ENCODE data around the gene JMJD6. TPM values are rescaled to one million over a fixed set of nuclear protein-coding genes. Genes with fewer than 3 reads are reported as not detected.
"Not testable (repeated sequence)": the region's sequence is repeated elsewhere in the genome, so short reads cannot be mapped to it uniquely, and the experiment has no call there.

JMJD6 gene
- 14.6 and 31.9 TPM in 2 replicates for total RNA-seq (2014; rRNA removed; shearing (Covaris generic))

DNA sequence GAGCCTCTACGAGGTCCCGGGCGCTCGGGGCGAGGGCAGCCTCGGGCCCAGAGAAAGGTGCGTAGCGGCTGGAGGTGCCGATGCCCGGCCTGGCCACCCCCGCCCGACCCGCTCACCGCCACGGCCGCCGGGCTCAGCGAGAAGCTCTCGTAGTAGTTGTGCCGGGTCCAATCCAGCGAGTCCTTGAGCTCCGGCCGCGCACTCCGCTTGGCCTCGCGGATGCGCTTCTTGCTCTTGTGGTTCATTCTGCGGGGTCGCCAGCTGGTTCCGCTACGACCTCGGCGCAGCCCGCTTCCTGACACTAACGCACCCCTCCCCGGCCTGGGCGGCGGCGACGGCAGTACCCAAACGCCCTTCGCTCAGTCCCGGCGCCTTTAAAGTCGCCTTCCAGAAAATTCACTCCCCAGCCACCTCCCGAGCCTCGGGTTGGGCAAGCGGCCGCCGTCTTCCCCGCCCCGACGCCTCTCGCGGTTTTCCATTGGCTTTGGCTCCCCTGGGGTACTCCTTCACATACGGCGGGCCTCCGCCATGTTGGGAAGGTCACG is at the start of gene JMJD6:
TSS of gene JMJD6 (minus strand) at position 376 of the 545 bp plus-strand sequence. CDS start at position 245, 131 bp downstream.
- DNase-seq (ENCODE audit: low spot score) = peak; percentile 97
- in situ Hi-C loops (cut with HindIII; ENCODE audit: low sequenced_read_pairs) = no loop called here

DNA sequence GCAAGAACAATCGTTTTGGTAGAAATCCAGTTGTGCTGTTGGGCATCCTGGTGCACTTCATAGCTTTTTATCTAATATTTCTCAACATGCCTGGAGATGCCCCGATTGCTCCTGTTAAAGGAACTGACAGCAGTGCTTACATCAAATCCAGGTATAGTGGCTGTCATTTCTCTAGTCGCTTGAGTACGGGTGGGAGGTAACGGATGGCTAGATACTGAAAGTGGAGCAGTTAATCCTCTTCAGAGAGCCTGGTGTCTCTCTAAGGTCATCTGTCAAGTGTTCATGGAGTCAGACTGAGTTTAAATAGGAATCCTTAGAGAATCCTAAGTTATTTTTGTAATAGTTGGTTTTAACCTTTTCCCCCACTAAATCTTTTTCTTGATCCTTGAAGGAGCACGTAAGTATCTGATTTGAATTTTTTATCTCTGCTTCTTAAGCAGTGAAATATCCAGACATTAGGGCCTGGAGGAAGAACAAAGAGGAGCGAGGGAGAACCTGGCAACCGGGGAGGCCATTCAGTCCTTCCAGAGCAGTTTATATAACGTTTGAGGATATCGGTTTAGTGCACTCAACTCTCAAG is 48.7 kb upstream of the JMJD6 start:
- in situ Hi-C loops (cut with HindIII; ENCODE audit: low sequenced_read_pairs) = no loop called here
- DNase-seq (ENCODE audit: low spot score) = no peak

DNA sequence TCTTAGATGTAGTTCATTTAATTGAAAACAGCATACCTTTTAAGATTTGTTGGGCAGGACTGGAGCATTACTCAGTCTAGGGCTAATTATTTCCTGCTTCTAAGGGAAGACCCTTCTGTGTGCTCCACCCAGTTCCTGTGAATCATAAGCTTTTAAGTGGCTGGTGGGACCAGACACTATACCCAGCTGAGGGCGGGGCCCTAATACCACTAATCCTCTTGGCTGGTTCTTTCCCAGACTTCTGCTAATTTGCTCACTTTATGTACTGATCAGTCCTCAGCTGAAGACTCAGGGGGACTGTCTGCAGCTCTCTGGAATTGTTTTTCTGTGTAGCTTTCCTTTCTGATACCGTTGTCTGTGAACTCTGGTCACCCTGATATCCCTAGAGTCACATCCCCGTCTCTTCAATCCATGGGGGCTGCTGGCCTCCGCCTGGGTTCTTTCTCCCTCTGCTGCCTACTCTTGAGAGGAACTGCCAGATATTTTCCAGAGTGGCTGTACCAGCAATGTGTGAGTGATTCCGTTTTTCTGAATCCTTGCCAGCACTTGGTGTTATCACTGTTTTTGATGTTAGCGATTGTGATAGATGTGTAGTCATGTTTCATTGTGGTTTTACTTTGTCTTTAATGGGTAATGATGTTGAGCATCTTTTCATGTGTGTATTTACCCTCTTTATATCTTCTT is 46.6 kb upstream of the JMJD6 start:
- DNase-seq (ENCODE audit: low spot score) = no peak
- in situ Hi-C loops (cut with HindIII; ENCODE audit: low sequenced_read_pairs) = no loop called here

DNA sequence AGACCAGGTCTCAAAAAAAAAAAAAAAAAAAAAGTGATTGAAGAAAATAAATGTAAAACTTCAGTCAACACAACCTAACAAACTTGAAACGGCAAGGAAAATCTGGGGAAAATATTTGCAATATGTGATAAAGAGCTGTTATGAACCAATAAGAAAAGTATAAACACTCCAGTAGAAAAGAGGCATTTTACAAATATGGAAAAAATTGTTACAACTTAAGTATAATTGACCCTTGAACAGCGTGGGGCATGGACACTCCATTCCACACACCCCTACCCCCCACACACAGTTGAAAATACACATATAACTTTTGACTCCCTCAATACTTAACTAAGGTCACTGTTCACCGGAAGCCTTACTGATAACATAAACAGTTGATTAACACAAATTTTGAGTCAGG is 32.2 kb upstream of the JMJD6 start:
- no peak for DNase-seq (ENCODE audit: low spot score)
- in situ Hi-C loops (cut with HindIII; ENCODE audit: low sequenced_read_pairs) = no loop called here

DNA sequence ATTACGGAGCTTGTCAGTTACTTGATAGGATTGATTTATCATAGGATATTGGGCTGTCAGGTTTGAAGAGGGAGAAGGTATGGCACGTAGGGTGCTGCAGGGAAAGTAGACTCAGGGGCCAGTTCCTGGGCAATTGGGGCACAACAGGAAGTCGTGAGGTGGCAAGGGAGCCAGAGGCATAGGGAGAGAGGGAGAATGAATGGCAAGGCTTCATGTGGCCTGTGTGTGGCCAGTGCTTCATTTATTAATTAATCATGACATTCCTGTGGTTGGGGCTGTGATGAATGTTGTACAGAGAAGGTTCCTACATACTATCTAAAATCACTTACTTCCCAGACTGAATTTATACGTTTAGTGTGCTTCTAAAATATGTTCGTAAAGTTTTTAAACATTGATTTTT is 30.9 kb upstream of the JMJD6 start:
- in situ Hi-C loops (cut with HindIII; ENCODE audit: low sequenced_read_pairs) = no loop called here
- DNase-seq (ENCODE audit: low spot score) = no peak

DNA sequence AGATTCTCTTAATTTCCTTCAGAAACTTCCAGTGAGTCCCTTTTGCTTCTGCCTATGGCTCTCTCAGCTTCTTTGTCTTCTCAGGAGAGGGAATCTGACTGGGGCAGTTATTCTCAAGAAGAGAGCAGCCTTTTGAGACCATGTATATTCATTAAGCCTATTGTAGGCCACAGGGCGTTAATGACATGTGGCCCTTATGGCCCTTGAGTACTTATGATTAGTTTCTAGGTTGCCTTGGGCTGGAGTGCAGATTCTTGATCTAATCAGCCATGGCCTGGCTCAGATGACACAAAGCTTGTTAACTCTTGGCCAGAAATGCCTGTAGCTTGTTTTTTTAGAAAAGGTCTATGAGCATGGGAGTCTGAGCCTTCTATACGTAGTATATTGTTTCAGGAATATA is 28.9 kb upstream of the JMJD6 start:
- in situ Hi-C loops (cut with HindIII; ENCODE audit: low sequenced_read_pairs) = no loop called here
- DNase-seq (ENCODE audit: low spot score) = no peak

DNA sequence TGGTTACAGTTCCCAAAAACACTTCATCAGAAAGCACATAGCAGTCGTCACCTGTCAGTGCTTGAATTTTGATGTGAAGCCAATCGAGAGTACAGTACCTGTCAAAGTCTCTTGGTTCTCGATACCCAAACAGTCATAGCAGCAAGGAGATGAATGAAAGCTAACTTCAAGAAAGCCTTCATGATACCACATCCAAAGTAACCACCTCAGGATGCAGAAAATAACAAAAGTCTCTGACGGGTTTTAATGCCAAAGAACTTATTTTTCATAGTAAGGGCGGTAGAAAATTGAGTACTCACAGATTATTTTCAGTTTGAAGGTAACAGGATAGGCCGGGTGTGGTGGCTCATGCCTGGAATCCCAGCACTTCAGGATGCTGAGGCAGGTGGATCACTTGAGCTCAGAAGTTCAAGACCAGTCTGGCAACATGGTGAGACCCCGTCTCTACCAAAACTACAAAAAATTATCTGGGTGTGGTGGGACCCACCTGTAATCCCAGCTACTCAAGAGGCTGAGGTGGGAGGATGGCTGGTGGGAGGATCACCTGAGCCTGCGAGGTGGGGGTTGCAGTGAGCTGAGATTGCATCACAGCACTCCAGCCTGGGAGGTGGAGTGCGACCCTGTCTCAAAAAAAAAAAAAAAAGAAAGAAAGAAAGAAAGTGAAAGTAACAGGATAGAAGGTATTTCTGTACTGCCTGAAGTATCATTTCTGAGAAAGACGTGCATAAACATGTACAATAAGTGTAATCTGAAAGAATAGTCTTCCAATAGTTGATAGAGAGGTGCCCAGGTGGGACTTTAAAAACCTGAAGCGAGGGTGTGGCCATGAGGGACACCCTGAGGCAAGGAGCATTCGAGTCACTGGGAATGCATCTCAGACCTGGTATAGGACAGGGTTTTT is 26.9 kb upstream of the JMJD6 start:
- in situ Hi-C loops (cut with HindIII; ENCODE audit: low sequenced_read_pairs) = no loop called here
- no peak for DNase-seq (ENCODE audit: low spot score)

DNA sequence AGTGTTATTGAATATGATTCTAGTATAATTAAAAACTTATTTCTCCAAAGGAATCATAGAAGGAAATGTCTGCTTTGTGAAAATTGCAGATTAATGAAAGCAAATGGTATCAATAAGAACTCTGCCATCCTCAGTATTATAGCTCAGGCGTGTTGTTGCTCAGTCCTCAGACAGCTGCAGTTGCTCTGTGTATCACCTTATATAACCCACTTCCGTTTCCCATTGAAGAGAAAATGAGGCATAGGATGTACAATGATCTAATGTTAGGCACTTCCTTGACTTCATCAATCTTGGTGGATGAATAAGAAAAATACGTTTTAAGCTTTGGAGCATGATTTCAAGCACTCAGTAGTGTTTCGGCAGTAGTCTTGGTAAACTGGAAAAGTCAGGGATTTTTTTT is 25.6 kb upstream of the JMJD6 start:
- no peak for DNase-seq (ENCODE audit: low spot score)
- in situ Hi-C loops (cut with HindIII; ENCODE audit: low sequenced_read_pairs) = no loop called here

DNA sequence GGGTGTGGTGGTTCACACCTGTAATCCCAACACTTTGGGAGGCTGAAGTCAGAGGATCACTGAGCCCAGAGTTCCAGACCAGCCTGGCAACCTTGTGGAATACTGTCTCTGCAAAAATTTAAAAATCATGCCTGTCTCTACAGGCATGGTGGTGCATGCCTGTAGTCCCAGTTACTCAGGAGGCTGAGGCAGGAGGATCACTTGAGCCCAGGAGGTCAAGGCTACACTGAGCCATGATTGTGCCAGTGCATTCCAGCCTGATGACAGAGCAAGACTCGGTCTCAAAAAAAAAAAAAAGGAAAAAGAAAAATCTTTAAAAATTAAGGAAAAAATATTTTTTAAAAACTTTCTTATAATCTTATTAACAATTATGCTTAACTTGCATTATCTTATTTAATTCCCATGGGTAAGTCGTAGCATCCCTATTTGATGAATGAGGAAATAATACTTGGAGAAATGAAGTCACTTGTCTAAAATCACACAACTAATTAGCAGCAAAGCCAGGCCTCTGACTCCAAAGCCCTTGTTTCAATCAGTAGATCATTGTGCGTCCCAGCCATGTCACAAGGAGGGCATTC is 25.1 kb upstream of the JMJD6 start:
- in situ Hi-C loops (cut with HindIII; ENCODE audit: low sequenced_read_pairs) = no loop called here
- no peak for DNase-seq (ENCODE audit: low spot score)

DNA sequence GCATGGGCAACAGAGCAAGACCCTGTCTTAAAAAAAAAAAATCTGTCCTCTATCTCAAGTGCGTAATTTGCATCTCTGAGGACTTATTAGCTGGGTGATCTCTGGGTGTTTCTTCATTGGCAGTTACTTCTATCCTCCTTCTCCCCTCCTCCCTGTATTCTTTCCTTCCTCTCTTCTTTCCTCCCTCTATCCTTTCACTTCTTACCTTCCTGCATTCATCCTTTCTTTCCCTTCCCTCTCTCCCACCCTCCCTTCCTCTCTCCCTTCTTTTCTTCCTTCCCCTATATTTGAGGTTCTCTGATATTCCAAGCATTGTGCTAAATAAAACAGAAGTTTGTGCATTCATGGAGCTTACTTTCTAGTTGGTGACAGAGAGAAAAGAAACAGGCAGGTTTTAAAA is 22.3 kb upstream of the JMJD6 start:
- no peak for DNase-seq (ENCODE audit: low spot score)
- in situ Hi-C loops (cut with HindIII; ENCODE audit: low sequenced_read_pairs) = no loop called here

DNA sequence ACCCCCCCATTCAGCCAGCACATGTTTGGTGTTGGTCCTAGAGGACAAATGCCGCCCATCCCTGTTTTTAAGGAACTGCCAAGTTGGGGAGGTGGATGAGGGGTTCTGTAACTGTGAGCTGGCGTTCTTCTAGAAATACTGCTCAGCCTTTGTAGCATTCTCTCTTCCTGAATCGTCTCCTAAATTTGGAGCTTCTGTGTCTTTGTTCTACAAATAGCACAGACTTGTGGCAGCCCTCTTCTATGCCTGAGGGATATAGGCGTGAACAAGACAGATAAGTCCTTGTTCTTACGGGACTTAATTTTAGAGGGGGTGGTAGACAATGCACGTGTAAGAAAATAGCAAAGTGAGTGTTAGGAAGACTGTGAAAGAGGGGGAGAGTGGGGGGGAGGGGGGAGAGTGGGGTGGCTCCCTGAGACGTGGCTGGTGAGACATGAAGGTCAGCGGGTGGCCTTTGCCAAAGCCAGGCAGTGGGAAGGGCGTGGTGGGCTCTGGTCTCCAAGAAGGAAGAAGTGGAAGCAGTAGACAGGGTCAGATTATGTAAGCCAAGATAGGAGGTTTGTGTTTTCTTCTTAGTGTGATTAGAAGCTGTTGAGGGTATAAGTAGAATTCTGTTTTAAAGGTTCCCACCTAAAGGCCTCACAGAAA is 21.4 kb upstream of the JMJD6 start:
- in situ Hi-C loops (cut with HindIII; ENCODE audit: low sequenced_read_pairs) = no loop called here
- no peak for DNase-seq (ENCODE audit: low spot score)

DNA sequence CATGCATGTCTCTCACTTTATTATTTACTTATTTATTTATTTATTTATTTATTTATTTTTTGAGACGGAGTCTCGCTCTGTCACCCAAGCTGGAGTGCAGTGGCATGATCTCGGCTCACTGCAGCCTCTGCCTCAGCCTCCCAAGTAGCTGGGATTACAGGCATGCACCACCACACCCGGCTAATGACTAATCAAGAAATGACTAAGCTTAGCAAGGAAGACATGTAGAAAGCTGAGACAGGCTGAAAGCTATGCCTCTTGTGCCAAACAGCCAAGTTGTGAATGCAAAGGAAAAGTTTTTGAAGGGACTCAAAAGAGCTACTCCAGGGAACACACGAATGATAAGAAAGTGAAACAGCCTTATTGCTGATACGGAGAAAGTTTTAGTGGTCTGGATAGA is 19.4 kb upstream of the JMJD6 start:
- in situ Hi-C loops (cut with HindIII; ENCODE audit: low sequenced_read_pairs) = not testable (repeated sequence)

DNA sequence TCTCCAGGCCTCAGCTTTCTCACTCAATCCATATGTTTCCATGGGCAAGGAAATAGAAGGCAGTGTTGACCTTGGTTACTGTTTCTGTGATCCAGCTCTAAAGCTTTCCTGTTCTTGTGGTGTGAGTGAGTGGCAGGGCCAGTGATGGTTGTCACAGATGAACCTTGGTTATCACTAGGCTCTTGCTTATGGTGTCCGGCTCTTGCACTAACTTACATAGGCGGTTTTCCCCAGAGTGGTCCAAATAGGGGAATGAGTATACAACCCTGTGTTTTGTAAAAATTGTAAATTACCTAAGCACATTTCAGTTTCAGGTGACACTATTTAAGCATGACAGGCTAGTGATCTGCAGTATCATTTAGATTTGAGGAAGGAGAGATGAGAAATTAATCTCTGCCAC is 18.3 kb upstream of the JMJD6 start:
- in situ Hi-C loops (cut with HindIII; ENCODE audit: low sequenced_read_pairs) = no loop called here
- no peak for DNase-seq (ENCODE audit: low spot score)

More for the DNA sequence above, 19.4 kb upstream of the JMJD6 start:
- DNase-seq (ENCODE audit: low spot score) = not testable (repeated sequence)

DNA sequence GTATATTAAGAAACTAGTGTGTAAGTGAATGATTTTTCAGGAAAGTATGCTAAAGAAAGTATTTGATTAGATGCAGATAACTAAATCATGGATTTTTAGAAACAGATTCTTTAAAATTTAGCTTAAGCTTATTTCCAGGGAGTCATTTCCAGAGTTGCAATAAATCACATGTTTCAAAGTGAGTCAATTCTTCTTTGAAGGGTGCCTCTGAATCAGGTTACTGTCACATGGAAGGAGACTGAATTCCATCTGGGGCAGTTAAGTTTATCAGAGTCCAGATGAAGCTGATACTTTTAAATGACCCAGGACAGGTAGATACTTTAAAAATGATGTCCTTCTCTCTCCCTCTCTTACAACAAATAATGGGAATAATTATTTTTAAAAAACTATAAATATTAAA is 16.6 kb upstream of the JMJD6 start:
- DNase-seq (ENCODE audit: low spot score) = no peak
- in situ Hi-C loops (cut with HindIII; ENCODE audit: low sequenced_read_pairs) = no loop called here

DNA sequence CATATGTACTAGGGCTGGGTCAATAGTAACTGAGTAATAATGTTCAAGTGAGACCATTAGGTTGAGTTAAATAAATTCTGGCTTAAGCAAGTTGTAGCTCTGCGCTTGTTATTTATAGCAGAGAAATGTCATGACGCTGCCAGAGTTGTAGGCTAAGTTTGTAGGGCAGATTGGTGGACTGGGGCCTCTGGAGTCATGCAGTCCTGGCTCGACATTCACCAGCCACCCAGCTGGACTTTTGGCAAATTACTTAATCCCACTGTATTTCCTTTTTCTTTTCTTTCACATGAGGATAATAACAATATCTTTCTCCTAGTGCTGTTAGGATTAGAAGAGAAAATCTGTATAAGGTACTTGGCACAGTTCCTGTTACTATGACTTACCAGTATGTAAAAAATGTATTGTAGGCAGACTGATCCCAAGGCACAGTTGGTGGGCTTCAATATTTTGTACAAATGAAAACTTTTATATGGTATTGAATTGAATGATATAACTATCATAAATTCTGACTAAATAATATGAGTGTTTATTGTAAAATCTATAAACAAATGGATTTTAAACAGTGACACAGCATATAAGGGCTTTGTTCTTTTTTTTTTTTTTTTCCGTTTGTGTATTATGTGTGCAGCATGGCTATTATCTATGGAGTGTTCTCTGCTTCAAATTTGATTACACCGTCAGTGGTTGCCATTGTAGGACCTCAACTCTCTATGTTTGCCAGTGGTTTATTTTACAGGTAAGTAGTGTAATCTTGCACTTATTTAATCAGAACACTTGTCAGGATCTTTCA is 14.1 kb upstream of the JMJD6 start:
- DNase-seq (ENCODE audit: low spot score) = no peak
- in situ Hi-C loops (cut with HindIII; ENCODE audit: low sequenced_read_pairs) = no loop called here

DNA sequence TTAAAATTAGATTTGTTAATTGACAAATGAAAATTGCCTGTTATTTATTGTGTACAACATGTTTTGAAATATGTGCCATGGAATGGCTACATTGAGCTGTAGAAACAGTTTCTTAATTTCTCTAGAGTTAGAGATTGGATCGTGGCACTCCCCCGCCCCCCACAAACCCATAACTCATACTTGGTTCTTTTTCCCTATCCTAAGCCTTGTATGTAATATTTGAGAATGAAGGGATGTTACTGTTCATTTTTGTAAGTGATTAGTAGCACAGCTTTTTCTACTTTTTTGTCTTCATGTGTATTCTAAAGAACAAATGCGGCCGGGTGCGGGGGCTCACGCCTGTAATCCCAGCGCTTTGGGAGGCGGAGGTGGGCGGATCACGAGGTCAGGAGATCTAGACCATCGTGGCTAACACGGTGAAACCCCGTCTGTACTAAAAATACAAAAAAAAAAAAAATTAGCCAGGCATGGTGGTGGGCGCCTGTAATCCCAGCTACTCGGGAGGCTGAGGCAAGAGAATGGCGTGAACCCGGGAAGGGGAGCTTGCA is 13.2 kb upstream of the JMJD6 start:
- DNase-seq (ENCODE audit: low spot score); in situ Hi-C loops (cut with HindIII; ENCODE audit: low sequenced_read_pairs): not testable (repeated sequence)

DNA sequence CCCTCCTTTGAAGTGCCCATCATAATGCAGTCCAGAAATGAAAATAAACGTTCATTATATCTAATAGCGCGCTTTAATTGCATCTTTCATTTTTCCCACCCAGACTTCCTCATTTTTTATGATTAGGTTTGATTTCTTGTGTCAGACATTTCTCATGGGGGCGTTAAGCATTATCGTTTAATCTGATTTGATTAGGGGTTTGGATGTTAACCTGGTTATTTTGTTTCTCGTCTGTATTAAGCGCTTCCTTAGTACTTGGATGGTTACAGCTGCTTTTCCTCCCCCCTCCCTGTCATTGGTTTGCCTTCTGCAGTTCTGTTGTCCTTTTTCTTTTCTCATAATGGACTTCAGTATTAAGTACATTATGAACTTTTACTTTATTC is 12.1 kb upstream of the JMJD6 start:
- peak; percentile 29 for DNase-seq (ENCODE audit: low spot score)
- in situ Hi-C loops (cut with HindIII; ENCODE audit: low sequenced_read_pairs) = no loop called here

Data from G401 (cell line).